NCI-H1436 treated with DMSO at 0.1 percent for 48 hours (cell line): Measurements from ENCODE around the gene CYB561D1.

Experiments
- DNase-seq: peaks from one replicate; lab custom pipeline; 2025; lab: John Stamatoyannopoulos, UW

The CYB561D1 gene

DNA sequence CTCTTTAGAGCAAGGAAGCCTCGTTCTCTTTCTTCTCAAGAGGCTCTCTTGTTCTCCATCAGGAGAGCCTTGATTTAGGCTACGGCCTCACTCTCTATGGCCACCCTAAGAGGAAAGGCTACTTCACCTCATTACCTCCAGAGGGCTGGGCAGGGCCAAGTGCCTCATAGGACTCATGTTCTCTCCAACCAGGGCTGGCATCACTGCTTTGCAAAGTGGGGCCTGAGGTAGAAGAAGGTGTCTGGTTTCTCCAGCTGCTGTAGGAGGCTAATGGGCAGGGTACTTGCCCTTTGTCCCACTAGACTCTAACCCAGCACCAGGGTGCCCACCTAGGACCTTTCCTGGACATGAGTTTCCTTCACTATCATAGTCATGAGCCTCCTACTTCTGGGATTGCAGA, 12.2 kb upstream of the CYB561D1 start:
- no peak for DNase-seq

DNA sequence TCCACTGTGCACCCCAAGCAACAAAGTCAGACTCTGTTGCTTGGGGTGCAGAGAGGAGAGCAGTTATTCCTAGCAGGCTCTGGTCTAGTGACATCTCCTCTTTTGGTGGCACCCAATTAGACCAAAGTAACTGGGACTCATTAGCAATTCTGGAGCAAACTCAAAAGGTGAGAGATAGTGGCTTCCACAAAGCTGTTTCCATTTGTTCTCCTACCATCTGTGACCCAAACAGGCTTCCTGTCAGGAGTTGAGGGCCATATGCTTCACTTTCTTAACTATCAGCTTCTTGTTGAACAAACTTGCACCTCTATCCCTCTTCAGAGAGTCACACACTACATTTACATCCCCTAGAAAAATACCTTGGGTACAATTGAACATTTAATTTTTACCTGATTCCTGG, 11.7 kb upstream of the CYB561D1 start:
- no peak for DNase-seq

DNA sequence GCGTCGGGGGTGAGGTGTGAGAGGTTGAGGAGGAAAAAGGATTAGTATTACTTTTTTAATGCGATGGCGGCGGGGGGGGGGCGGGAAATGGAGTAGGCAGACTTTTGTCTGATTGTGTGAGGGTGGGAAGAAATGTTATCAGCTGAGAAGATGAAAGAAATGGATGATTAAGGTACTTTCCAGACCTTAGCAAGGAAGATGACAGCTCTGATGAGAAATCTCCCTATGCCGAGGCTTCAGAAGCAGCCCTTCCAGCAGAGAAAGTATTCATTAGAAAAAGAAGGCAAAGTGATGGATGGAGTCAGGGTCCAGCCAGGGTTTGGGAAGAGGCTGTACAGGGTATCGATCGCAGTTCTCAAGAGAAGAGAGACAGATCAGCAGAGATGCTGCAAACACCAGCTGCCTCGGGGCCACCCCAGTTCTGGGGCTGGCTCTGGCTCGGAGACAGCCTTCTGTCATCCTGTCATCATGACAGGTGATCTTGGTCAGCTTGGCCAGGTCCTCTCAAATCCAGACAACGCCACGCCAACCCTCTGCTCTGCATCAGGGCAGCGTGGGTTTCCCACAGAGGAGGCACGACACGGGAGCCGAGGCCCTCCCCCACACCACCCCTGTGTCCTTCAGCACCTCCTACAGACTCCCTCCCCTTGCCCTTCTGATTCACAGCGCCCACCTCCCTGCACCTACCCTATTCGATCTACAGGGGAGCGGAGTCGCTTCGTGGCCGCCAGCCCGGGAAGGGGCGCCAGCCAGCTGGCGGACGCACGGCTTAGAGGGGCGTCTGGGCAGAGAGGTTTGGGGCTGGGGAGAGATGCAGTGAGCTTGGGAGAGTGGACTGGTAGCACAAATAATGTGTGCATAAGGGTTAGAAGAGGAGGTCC, 10.9 kb upstream of the CYB561D1 start:
- no peak for DNase-seq

DNA sequence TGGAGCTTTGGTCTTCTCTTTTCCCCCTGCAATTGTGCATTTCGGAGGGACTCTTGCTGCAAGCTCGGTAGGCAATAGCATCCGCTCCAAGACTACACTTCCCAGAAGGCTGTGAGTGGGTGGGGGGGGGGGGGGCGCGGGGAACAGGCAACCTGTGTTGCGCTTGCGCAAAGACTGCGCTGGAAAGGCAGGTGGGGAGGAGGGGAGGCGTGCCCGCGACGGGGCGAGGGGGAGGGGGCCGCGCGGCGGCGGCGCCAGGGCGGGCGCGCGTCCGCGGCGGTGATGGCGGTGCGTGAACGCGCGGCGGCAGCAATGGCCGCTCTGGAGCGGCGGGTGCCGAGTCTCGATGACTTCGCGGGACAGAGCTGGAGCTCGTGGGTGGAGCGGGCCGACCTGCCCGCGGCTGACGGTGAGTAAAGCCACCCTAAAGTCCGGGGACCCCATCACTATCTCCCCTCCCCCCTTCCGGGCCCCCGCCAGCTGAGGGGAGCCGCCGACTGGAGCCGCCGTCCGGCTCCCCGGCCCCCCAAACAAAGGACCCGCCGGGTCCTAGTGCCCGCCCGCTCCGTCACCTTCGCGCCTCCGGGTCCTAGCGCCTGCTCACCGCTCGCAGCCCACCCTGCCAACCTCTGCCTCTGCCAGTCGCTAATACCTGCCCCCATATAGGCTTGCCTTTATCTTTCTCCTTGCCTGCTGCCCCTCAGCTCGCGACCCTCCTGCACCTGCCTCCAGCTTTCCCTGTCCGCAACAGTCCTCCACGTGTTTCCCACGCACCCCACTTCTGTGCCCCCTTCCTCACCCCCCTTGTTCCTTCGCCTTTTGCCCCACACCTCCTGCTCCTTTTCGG, 10.0 kb upstream of the CYB561D1 start, which contains the start of gene ATXN7L2:
TSS of gene ATXN7L2 (plus strand) at position 234 of the 847 bp plus-strand sequence. CDS start at position 283, 49 bp downstream.
- DNase-seq = peak; percentile 57

DNA sequence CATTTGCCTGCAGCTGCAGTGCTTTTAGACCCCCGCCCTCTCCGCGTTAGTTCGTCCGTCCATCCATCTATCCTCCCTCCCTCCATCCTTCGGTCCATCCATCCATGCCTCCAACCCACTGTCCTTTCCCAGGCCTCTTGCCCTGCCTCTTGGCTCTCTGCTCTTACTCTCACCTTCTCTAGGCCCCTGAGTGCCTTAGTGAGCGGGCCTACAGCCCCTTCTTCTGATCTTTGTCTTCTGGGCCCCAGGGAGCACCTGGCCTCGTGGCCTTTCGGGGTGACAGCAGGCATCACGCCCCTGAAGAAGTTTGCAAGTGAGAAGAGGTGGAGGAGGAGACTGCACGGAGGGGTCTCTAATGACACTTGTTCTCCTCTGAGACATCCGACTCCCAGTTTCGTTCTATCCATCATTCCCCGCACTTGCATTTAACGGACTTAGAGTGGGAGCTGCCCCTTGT, 9.3 kb upstream of the CYB561D1 start:
- DNase-seq = no peak

DNA sequence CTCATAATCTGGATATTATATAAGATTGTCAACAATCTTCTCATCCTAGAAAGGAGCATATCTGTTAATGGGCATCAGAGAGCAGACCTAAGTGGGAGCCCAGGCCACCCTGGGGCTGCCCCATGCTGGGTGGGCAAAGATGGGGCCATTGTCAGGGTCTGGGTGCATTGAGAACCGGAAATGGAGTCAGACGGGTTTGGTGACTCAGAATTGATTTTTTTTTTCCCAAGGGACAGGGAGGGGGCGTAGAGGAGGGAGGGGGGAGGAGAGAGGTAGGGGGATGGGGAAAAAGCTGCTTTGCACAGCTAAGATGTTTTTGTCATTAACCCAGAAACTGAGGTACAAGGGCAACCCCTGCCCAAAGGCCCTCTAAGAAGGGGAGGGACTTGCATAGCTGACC, 8.9 kb upstream of the CYB561D1 start:
- no peak for DNase-seq

DNA sequence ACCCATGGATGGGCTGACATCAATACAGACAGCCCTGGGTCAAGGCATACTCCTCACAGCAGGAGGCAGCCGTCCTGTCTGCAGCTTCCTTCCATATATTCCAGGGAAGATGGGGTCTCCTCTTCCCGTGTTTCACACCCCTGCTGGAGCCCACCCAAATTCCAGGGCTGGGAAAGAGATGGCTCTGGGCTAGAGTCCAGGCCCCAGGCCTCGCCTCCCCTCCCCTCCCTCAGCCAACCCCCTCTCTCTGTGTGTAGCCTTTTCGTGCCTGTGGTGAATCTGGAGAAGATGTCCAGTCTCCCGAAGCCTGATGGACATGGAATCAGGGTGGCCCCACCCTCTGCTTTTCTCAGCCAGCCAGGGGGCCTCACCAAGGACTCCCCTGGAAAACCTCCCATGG, 6.6 kb upstream of the CYB561D1 start:
- no peak for DNase-seq

DNA sequence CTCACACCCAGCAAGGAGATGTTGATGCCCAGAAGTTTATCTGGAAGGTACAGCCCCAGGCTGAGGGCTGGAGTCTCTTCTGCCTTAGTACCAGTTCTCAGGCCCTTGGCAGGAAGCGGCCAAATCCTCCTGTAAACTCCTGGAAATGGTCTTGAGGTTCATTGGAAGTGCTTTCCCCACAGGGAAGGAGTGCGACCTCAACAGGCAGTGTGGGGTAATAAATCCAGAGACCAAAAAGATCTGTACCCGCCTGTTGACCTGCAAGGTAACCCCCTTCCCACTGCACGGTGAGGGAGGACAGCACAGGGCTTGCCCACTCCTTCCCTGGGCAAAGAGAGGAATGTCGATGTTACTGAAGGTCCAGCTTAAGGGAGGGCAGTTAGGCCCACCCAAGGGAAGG, 5.7 kb upstream of the CYB561D1 start:
- no peak for DNase-seq

DNA sequence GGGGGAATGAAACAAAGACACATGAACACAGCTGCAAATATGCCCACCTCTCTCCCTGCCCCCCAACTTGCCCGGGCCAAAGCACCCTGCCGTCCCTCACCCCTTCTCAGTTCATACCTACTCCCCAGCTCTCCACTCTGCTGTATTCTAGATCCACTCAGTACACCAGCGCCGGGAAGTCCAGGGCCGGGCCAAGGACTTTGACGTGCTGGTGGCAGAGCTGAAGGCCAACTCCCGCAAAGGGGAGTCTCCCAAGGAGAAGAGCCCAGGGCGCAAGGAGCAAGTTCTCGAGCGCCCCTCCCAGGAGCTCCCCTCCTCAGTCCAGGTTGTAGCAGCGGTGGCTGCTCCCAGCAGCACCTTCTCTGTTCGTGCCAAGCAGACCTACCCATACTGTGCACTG, 5.2 kb upstream of the CYB561D1 start:
- DNase-seq = no peak

DNA sequence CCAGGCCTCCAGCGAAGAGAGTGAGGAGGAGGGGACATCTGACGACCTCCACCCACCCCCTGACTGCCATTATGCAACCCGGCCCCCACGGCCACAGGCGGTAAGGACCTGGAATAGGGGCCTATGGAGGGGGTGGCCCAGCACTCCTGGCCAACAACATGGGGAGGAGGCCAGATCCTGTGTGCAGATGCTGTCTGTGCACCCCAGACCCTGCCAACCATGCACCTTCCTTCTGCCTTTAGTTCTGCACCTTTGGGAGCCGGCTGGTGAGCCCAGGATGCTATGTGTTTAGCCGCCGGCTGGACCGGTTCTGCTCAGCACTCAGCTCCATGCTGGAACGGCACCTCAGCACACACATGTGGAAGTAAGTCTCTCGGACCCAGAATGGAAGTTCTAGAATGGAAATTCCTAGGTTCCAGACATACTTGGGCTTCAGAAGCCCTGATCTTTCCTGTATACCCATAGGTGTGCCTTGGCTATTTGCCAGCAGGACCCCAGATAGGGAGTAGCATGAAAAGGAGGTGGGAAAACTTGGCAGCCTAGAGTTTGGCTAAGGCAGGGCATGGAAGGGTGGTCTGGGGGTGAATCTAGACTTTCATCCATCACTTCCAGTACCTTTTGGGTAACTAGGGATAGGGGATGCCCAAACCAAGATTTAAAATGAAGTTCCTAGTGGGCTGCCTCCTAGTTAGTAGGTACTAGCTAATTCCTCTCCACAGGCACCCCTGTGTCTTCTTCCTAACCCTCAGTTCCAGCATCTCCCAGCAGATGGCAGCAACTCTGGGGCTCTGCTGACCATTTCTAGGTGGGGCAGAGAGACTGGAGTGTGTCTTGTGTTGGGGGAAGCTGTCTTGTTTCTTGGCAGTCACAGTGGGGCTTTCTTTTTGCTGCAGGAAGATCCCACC, 3.6 kb upstream of the CYB561D1 start:
- no peak for DNase-seq

DNA sequence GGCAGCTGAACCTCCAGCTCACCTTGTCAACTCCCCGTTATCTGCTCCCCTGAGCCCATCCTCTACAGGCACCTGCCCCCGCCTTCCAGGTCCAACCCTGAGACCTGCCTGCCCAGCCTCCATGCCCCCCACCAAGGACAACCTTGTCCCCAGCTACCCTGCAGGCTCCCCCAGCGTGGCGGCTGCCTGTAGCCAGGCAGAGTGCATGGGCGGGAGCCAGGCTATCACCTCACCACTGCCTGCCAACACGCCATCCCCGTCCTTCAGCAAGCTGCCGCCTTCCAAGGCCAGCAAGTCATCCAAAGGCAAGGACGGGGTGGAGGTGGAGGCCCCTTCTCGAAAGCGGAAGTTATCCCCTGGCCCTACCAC, 3.0 kb upstream of the CYB561D1 start:
- DNase-seq = no peak

DNA sequence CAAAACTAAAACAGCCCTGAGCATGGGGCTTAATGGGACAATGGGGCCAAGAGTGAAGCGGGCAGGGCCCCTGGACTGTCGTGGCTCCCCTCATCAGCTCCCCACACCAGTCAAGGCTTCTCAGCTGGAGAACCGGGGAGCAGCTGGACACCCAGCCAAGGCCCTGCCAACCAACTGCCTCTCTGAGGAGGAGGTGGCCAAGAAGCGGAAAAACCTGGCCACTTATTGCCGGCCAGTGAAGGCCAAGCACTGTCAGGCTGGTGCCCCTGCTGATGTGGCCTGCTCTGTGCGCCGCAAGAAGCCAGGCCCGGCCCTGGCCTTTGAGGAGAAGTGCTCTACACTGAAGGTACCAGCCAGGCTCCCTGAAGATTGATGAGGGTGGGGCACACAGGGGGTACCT, 2.5 kb upstream of the CYB561D1 start:
- no peak for DNase-seq

DNA sequence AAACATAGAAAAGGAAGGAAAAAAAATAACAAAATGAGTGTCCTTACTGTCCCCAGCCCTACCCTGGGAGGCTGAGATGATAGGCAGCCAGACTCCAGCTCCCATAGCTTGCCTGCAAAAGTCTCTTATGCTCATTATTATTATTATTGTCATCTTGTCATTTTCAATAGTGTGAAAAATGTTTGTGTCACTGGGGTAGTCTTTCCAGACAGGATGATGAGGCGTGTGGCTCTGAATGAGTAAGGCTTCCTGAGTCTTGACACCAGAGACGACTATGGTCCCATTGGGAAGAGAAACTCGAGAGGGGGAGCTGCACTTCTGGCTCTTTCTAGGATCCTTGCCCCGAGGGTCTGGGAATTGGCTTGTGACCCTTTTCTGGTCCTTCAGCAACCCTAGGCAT, 1.1 kb upstream of the CYB561D1 start:
- no peak for DNase-seq

DNA sequence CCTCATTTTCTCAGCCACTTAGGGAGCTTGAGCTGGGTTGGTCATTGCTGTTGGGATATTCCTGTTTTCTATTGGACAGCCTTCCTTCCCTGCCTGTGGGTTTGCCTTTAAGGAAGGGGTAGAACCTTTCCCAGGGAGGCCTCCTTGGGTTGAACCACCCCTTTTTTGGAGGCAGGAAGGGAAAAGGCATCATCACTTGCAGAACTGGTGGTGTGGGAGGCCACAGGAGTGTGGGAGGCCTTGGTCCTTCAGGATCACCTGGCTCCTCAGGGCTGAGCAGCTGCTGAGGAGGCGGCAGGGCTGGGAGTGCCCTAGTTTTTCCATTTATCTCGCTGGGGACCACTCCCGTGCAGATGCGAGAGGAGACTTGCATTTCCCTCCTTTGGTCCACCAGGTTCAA, 667 bp upstream of the CYB561D1 start:
- no peak for DNase-seq

DNA sequence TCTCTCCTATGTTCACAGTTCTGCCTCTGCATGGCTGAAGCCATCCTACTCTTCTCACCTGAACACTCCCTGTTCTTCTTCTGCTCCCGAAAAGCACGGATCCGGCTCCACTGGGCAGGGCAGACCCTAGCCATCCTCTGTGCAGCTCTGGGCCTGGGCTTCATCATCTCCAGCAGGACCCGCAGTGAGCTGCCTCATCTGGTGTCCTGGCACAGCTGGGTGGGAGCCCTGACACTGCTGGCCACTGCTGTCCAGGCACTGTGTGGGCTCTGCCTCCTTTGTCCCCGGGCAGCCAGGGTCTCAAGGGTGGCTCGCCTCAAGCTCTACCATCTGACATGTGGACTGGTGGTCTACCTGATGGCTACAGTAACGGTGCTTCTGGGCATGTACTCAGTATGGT, 1.8 kb downstream of the CYB561D1 start:
- no peak for DNase-seq

DNA sequence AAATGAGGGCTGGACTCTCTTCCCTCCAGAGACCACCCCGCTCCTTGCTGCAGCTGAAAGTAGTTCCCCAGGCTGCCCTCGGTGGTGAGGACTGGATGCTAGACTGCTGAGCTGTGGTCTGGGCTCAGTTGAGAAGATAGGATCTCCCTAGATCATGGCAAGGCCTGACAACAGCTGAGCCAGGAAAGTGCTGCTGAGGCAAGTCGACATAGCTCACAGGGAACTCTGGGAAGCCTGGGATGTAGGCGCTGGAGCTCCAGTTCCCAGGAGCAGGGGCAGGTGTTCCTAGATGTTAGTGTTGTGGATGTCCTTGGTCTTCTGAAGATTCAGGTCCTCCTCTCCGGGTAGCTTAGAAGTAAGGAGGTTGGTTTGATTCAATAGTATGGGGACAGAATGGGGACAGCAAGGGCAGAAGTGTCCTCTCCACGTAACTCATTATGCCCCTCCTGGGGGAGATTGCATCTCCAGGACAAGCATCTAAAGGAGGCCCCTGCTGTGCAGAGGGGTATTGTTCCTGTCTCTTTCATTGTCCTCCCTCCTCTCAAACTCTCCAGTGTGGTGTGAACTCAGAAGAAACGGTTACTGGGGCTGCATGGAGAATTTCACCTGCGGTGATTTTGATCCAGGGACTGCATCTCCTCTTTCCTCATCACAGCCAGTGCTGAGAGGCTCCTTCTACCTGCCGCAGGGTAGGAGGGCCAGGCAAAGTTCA, 3.7 kb downstream of the CYB561D1 start:
- DNase-seq = no peak

DNA sequence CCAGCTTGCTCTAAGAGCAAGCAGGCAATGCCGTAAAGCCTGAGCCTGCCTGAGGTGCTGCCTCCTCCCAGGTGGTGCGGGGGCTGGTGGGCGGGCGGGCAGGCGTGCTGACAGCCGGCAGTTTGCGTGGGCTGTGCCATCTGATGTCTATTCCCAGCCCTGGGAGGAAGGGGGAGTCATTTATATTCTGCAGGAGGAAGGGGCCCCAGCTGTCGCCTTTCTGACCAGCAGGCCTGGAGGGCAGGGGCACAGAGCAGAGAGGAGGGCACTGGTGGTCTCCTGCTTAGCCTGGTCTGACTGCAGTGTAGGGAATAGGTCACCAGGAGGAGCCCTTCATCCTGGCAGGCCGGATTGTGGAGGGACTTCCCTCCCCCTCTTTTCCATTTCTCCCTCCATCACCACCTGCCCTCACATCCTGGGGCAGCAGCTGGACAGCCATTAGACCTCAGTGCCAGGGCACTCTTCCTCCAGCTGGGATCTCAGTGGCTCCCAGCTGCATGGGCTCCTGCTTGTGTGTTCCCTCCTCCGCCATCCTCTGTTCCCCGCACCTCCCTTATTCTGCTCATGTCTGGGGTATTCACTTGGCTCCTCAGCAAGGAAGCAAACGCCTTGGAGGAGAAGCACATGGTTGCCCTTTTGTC, 4.4 kb downstream of the CYB561D1 start:
- no peak for DNase-seq

DNA sequence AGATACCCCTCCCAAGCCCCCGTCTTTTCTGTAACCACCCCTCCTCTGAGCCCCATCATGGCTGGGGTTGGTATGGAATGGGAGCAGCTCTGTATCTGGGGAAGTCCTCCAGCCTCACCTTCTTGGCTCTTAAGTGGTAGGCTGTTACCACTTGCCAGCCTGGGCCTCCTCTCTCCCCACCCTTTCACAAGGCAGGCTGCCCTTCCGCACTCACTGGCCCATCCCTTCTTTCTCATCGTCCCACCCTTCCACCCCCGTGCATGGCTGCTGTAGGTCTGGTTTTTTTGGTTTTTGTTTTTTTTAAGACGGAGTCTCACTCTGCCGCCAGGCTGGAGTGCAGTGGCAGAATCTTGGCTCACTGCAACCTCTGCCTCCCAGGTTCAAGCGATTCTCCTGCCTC, 5.2 kb downstream of the CYB561D1 start:
- no peak for DNase-seq

DNA sequence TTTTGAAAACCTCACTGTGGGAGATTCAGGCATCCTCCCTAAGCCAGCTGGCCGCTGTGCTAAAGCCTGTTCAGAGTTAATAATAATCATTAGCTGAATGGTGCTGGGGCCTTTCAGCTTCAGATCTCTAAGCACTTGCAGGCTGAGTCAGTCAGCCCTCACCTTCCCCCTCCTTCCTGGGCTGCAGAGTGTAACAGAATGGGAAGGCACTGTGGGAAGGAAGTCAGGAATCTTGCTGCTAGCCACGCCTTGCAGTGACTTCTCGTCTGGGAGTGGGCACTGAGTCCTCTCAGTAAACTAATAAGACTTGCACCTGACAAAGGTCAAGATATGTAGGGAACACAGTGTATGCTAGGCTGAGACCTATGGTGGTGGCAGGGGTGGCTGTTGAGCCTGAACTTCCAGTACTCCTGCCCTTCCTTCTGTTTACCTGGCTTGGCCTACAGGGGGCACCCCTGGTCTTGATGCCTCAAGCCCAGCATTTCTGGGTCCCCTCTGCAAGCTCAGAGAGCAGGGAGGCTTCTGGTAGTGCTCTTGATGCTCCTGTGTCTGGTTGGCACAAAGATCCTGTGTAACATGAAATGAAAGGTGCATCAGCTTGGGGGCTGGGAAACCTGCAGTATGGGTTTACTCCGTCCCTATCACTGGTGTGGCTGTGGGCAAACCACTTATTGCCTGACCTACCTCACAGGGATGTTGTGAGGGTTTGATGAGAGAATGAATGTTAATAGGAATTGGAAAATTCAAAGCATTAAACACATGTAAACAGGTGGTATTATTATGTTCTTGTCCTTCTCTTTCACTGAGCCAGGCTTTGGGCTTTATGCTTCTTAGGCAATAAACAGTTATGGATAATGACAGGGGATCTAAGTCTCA, 6.0 kb downstream of the CYB561D1 start:
- no peak for DNase-seq

DNA sequence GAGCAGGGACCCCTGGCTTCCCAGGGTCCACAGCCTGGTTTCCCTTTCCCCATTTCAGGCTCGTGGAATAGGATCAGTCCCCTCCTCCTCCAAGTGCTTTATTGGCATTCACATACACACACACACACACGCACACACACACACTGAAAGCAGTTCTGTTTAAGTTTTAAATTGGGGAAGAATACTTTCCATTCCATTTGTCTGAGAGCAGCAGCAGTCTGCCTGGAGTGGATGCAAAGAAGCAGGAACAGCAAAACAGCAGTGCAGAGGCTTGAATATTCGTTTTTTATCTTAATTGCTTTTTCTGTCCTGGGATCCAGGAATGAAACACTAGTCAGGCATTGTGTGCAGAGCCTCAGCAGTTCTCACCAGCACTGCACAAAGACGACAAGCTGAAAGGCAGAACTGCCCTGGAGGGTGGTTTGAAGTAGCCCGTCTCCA, 7.1 kb downstream of the CYB561D1 start:
- DNase-seq = no peak
